Left ventricle myocardium superior (tissue), 1 donor: Measurements from ENCODE around the gene DCLK3. TPM values are rescaled to one million over a fixed set of nuclear protein-coding genes. Genes with fewer than 3 reads are reported as not detected.

Source experiments
- ATAC-seq: fragments of 200-7000 bp; cut with Tn5 transposase; one replicate; pipeline ENCODE4 v1.9.1; 2020; ENCODE audit warnings: mild to moderate bottlenecking, moderate library complexity
- DNase-seq: peaks from one replicate; pipeline ENCODE4 v3.0.0-alpha.2; 2020
- intact Hi-C: fragments of 100-400 bp; cut with micrococcal nuclease; formaldehyde crosslinking; loops from one replicate; pipeline ENCODE4 v1.11.0; 2022
- total RNA-seq: library from RNA; stranded (reverse); fragmentation: NEBNext Ultra II Directional; extraction: Animal tissue kit (Norgen Biotek cat#: 25700); gene quantifications from one replicate; pipeline ENCODE4 v1.2.1, GENCODE V29; 2021
- donor health status: DM: no; HTN: yes; CAD: no; lungs with severe emphysema.

The DCLK3 gene
- total RNA-seq, 1 donor from 2014 or later: 0.20 TPM

DNA sequence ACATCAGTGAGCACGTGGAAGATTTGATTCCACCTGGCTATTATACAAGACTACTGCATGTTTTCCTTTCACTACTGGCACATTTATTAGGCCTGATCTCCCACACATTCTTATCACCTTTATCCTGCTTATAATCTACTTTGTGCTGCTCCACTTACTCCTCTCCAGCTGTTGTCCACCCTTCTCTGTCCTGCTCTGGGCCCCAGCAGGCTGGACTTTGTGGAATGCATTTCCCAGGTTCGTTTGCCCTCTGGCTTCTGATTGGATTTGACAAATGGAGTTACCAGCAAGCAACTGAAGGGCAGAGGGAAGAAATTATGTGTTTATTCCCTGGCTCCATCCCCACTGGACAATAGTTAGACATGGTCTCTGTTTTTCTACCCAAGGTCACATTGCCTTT is 75.5 kb downstream of the DCLK3 start:
- no peak for DNase-seq
- intact Hi-C loops: no loop called here
- ATAC-seq: no peak

DNA sequence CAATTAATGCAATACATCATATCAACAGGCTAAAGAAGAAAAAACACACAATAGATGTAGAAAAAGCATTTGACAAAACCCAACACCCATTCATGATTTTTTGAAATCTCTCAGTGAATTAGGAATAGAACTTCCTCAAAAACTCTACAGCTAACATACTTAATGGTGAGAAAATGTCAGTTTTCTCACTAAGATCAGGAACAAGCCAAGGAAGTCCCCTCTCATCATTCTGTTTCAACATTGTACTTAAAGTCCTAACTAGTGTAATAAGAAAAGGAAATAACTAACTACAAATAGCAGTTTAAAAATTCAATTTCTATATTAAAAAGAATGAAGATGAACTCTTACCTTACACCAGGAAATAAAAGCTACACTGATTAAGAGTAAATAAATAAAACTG is 77.8 kb downstream of the DCLK3 start:
- DNase-seq (no peak), ATAC-seq (no peak)
- intact Hi-C loops: no loop called here

DNA sequence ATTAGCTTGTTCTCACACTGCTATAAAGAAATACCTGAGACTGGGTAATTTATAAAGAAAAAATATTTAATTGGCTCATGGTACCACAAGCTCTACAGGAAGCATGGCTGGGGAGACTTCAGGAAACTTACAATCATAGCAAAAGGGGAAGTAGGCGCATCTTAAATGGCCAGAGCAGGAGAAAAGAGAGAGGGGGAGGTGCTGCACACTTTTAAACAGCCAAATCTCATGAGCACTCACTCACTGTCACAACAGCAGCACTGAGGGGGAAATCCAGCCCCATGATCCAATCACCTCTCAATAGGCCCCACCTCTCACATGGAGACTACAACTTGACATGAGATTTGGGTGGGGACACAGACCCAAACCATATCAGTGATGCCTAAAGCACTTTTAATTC is 82.5 kb downstream of the DCLK3 start:
- intact Hi-C loops: no loop called here
- ATAC-seq (no peak), DNase-seq (no peak)

DNA sequence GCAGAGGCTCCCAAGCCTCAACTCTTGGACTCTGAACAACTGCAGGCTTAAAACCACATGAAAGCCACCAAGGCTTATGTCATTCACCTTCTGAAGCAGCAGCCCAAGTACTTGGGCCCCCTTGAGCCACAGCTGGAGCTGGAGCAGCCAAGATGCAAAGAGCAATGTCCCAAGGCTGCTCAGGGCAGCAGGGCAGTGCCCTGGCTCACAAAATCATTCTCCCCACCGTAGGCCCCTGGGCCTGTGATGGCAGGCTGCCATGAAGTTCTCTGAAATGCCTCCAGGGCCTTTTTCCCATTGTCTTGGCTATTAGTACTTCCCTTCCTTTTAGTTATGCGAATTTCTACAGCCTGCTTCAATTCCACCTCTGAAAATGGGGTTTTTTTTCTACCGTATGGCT is 83.4 kb downstream of the DCLK3 start:
- intact Hi-C loops: no loop called here
- ATAC-seq: no peak

DNA sequence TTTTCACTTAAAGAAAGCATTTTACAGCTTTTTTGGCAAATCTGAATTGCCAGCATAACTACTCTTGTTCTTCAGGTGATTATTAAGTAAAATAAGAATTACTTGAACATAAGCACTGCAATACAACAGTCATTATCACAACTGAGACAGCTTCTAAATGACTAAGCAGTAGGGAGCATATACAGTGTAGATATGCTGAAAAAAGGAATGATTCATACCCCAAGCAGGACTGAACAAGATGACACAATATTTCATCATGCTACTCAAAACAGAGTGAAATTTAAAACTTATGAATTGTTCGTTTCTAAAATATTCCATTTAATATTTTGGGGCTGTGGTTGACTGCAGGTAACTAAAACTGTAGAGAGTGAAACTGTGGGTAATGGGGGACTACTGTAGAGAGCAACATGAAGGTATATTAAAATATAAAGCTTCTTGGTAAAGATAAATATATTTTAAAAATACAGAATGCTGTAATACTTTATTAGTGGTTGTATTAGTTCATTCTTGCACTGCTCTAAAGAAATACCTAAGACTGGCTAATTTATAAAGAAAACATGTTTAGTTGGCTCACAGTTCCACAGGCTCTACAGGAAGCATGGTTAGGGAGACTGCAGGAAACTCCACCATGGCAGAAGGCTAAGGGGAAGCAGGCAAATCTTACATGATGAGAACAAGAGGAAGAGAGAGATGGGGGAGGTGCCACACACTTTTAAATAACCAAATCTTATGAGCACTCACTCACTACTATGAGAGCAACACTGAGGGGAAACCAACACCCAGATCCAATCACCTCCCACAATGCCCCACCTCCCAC is 84.8 kb downstream of the DCLK3 start:
- intact Hi-C loops: no loop called here
- DNase-seq (no peak), ATAC-seq (no peak)

More for the DNA sequence above, 83.4 kb downstream of the DCLK3 start:
- DNase-seq: no peak

DNA sequence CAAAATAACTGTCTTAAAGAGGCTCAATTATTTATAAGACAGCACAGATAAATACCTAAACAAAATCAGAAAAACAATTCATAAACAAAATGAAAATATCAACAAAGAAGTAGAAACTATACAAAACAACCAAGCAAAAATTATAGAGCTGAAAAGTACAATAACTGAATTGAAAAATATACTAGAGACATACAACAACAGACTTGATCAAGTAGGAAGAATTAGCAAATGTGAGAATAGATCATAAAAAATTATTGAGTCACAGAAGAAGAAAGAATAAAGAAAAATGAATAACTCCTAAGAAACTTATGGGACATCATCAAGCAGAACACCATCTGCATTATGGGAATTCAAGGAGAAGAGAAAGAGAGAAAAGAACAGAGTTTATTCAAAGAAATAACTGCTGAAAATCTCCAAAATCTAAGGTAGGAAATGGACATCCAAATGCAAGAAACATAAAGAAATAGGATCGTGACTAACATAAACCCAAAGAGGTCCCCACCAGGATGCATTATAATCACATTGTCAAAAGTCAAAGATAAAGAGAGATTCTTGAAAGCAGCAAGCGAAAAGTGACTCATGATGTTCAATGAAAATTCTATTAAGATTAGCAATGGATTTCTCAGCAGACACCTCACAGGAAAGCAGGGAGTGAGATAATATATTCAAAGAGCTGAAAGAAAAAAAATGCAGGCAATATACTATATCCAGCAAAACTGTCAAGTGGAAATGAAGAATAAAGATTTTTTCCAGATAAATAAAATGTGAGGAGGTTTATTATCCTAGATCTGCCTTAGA is 85.9 kb downstream of the DCLK3 start:
- ATAC-seq: no peak
- intact Hi-C loops: no loop called here
- DNase-seq: no peak

DNA sequence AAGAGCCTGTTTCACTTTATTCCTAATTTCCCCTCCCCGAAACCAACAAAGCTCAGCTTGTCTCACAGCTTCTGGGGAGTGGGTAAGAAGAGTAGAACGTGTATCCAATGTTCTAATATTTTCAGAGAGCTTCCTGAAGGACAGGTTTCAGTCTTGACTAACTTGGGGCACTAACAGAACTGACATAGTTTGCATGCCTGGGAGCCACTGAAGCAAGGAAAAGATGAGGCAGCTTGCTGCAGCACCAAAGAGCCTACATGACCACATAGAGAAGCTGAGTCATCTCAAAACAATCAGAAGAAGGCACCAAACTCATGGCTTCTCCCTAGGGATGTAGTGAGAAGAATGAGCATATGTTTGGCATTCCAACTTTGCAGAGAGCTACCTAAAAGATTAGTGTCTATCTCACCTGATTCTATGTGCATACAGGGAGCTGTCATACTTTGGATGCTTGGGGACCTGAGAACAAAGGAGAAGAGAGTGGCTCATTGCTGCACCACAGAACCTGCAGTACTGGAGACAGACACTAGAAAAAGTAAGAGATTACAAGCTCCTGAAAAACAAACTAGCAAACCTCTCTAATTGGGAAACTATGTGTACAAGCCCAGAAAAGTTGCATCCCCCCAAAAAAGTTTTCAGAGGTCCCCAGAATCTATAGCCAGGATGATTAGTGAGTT is 86.9 kb downstream of the DCLK3 start:
- ATAC-seq (no peak), DNase-seq (no peak)
- intact Hi-C loops: no loop called here

DNA sequence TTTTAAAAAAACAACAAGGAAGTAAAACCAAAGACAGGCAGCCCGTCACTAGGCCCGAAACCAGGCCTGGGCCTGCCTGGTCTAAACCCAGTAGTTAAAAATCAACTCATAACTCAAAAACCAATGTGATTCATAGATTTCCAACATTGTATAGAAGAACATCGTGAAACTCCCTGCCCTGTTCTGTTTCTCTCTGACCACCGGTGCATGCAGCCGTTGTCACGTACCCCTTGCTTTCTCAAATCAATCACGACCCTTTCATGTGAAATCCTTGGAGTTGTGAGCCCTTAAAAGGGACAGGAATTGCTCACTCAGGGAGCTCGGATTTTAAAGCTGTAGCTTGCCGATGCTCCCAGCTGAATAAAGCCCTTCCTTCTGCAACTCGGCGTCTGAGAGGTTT is 89.5 kb downstream of the DCLK3 start:
- intact Hi-C loops: no loop called here
- no peak for DNase-seq
- ATAC-seq: no peak

DNA sequence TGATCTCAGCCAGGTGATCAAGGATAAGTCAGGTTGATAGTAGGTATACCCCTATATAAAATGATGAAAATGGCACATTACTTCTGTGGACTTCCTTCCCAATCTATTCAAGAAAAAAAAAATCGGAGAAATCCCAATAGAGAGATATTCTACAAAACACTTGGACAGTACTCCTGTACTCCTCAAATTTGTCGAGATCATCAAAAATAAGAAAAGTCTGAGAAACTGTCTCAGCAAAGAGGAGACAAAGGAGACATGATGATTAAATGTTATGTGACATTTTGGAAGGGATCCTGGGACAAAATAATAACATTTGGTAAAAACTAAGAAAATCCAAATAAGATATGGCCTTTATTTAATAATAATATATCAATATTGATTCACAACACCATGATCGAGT is 94.6 kb downstream of the DCLK3 start:
- ATAC-seq (no peak), DNase-seq (no peak)
- intact Hi-C loops: no loop called here

DNA sequence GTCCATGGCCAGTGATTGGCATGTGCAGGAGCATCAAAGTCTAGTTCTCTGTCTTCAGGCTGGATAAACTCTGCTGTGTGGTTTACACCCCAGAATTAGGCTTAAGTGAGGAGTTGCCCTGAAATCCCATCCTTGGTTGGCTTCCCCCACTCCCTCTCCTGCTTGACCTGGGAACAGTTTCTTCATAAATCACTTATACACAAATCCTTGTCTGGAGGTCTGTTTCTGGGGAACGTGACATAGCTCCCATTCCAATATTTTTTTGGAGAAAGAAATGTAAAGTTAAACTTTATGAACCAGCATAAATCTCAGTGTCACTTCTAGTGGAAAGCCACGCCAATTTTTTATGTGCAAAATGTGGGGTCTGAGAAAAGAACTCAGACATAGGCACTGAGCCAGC is 98.2 kb downstream of the DCLK3 start:
- intact Hi-C loops: no loop called here
- DNase-seq (no peak), ATAC-seq (no peak)

DNA sequence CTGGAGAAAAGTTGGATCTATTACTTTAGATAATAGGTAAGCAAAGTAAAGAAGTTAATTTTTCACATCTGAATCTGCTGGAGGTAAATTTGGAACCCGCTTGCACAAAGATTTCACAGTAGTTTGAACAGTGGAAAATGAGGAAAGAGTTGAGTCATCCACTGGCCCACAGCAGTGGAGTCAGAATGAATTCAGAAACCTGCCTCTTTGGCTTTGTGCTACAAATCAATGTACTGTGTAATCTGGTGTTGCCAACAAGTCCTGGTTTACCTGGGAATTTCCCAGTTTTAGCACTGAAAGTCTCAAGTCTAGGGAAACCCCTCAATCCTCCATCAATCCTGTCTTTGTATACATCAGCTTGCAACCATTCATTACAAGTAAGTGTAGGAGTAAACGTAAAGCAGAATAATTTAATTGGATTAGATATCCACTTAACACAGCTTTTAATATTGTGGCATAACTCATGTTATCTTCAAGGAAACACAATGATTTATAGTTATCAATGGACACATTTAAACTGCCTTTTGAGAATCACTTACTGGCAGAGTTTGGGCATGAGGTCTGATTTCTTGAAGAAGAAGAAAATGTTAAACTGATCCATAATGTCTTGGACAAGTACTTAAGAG is 100.6 kb downstream of the DCLK3 start:
- intact Hi-C loops: no loop called here
- ATAC-seq (no peak), DNase-seq (no peak)

DNA sequence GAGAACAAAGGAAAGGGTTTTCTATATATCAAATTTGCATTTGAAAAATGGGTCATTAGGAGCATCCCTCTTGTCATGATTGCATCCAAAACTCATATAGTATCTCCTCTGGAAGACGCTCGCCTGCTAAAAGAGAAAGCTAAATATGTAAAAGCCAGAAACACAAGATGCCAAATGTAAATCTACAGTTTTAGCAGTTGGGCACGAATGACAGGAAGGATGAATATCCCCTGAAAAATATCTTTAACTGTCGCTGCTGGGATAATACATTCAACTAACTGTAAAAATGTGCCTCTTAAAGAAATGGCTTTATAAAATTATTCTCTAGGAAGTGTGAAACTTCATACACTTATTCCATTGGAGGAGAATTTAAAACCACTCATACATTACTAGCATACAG is 101.7 kb downstream of the DCLK3 start:
- intact Hi-C loops: no loop called here

More for the DNA sequence above, 101.7 kb downstream of the DCLK3 start:
- DNase-seq (no peak), ATAC-seq (no peak)

Other genes starting within 250 kb of the DCLK3 start
- 6.6 TPM for gene TRANK1, start 180.5 kb upstream of the DCLK3 start, total RNA-seq
- 19.1 TPM for gene EPM2AIP1, start 228.6 kb upstream of the DCLK3 start, total RNA-seq
- 38.8 TPM for gene MLH1, start 229.0 kb upstream of the DCLK3 start, total RNA-seq